Keratinocyte (primary cell): ENCODE data around the gene TFDP2.
A peak's percentile ranks its signal among the peaks of the same experiment; 100 is the strongest.

ENCODE experiments used
- EZH2 ChIP-seq: IDR thresholded peaks from one replicate; pipeline ENCODE4 v1.6.1; 2012; ENCODE audit warnings: inconsistent platforms, mild to moderate bottlenecking, low read length, moderate library complexity
- TF ChIP-seq, protein P1 (sequence below), 3 experiments: IDR thresholded peaks in 1 of 3; conservative IDR thresholded peaks in 1 of 3; optimal IDR thresholded peaks in 1 of 3; 2 replicates in 2 of 3; 3 replicates in 1 of 3; pipeline versions ENCODE3 to v1.5.1; 2011; ENCODE audit warnings: low read length in 3 of 3, mild to moderate bottlenecking in 3 of 3, moderate library complexity in 2 of 3, control low read depth in 1 of 3, inconsistent platforms in 1 of 3; ENCODE audit not compliant: insufficient read depth in 2 of 3; ENCODE audit errors: extremely low read depth in 1 of 3

GRCh38 chr3:142129516-142130171 is 19.7 kb downstream of the TFDP2 start:
- TF ChIP-seq, protein P1, sequence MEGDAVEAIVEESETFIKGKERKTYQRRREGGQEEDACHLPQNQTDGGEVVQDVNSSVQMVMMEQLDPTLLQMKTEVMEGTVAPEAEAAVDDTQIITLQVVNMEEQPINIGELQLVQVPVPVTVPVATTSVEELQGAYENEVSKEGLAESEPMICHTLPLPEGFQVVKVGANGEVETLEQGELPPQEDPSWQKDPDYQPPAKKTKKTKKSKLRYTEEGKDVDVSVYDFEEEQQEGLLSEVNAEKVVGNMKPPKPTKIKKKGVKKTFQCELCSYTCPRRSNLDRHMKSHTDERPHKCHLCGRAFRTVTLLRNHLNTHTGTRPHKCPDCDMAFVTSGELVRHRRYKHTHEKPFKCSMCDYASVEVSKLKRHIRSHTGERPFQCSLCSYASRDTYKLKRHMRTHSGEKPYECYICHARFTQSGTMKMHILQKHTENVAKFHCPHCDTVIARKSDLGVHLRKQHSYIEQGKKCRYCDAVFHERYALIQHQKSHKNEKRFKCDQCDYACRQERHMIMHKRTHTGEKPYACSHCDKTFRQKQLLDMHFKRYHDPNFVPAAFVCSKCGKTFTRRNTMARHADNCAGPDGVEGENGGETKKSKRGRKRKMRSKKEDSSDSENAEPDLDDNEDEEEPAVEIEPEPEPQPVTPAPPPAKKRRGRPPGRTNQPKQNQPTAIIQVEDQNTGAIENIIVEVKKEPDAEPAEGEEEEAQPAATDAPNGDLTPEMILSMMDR (optimal IDR thresholded peaks at IDR 0.05 in 1 of 3, IDR thresholded peaks at IDR 0.05 in 1 of 3, conservative IDR thresholded peaks at IDR 0.05 in 1 of 3; ENCODE audit: extremely low read depth in 1 of 3, insufficient read depth in 2 of 3, low read length in 3 of 3) = peak in 1 of 3 experiments; percentile 16
- no peak for TF ChIP-seq EZH2
